HepG2 (cell line): ENCODE results near the gene ARFGEF3. TPM values are rescaled to one million over a fixed set of nuclear protein-coding genes. Genes with fewer than 3 reads are reported as not detected.

ENCODE experiments used
- ARHGAP35 ChIP-seq: sonication (generic); formaldehyde crosslinking; IDR thresholded peaks from 2 replicates; pipeline ENCODE4 v1.9.0; 2022; ENCODE audit warnings: mild to moderate bottlenecking, inconsistent platforms, moderate library complexity, missing genetic modification reagents, borderline replicate concordance
- ATF5 ChIP-seq: sonication (generic); formaldehyde crosslinking; IDR thresholded peaks from 2 replicates; pipeline ENCODE4 v1.4.0; 2020; ENCODE audit warnings: mild to moderate bottlenecking, low read depth, missing genetic modification reagents
- CCDC6 ChIP-seq: sonication (generic); formaldehyde crosslinking; IDR thresholded peaks from 2 replicates; pipeline ENCODE4 v1.8.1; 2022; ENCODE audit warnings: mild to moderate bottlenecking, missing genetic modification reagents, moderate library complexity
- CREM ChIP-seq, 2 experiments: sonication (generic) in 1 of 2; formaldehyde crosslinking in 1 of 2; IDR thresholded peaks; 2 replicates each; pipeline versions ENCODE4 v1.4.0 to v1.6.1; 2016 to 2020; ENCODE audit warnings: antibody characterized with exemption in 1 of 2, mild to moderate bottlenecking in 1 of 2, missing genetic modification reagents in 1 of 2
- ELF1 ChIP-seq: sonication (generic); formaldehyde crosslinking; IDR thresholded peaks from 2 replicates; pipeline ENCODE4 v1.4.0; 2020; ENCODE audit warnings: missing genetic modification reagents
- FIP1L1 ChIP-seq: fragments of 200-400 bp; formaldehyde crosslinking; IDR thresholded peaks from 2 replicates; pipeline ENCODE4 v1.6.1; 2018; ENCODE audit warnings: low read depth, mild to moderate bottlenecking, low read length, moderate library complexity, borderline replicate concordance; ENCODE audit not compliant: insufficient read depth
- MED13 ChIP-seq: sonication (generic); formaldehyde crosslinking; IDR thresholded peaks from 2 replicates; pipeline ENCODE4 v1.5.0; 2020; ENCODE audit warnings: missing genetic modification reagents
- NFYB ChIP-seq: sonication (generic); formaldehyde crosslinking; IDR thresholded peaks from 2 replicates; pipeline ENCODE4 v1.4.0; 2020; ENCODE audit warnings: missing genetic modification reagents
- NPAS2 ChIP-seq: sonication (generic); formaldehyde crosslinking; IDR thresholded peaks from 2 replicates; pipeline ENCODE4 v1.8.0; 2022; ENCODE audit warnings: mild to moderate bottlenecking, missing genetic modification reagents, borderline replicate concordance
- PHF21A ChIP-seq: sonication (generic); formaldehyde crosslinking; IDR thresholded peaks from 2 replicates; pipeline ENCODE4 v1.5.0; 2020; ENCODE audit warnings: mild to moderate bottlenecking, missing genetic modification reagents
- RAD51 ChIP-seq: fragments of 450-650 bp; IDR thresholded peaks from 2 replicates; pipeline ENCODE4 v1.6.1; 2016; ENCODE audit warnings: borderline replicate concordance
- REL ChIP-seq: sonication (generic); formaldehyde crosslinking; conservative IDR thresholded peaks from 2 replicates; pipeline ENCODE4 v1.8.0; 2022; ENCODE audit warnings: mild to moderate bottlenecking, missing genetic modification reagents, moderate library complexity
- RFXANK ChIP-seq: IDR thresholded peaks from 2 replicates; pipeline ENCODE4 v1.6.1; 2016
- SNAPC5 ChIP-seq: sonication (generic); formaldehyde crosslinking; IDR thresholded peaks from 2 replicates; pipeline ENCODE4 v1.8.1; 2023; ENCODE audit warnings: mild to moderate bottlenecking, missing genetic modification reagents, borderline replicate concordance
- THAP8 ChIP-seq: sonication (generic); formaldehyde crosslinking; IDR thresholded peaks from 2 replicates; pipeline ENCODE4 v1.5.1; 2020; ENCODE audit warnings: missing genetic modification reagents, mild to moderate bottlenecking, borderline replicate concordance
- ZC3H4 ChIP-seq: sonication (generic); formaldehyde crosslinking; IDR thresholded peaks from 2 replicates; pipeline ENCODE4 v1.4.0; 2020; ENCODE audit warnings: missing genetic modification reagents, borderline replicate concordance
- ZHX2 ChIP-seq, 2 experiments: sonication (generic) in 1 of 2; formaldehyde crosslinking in 1 of 2; IDR thresholded peaks; 2 replicates each; pipeline versions ENCODE4 v1.6.1 to v1.9.0; 2014 to 2022; ENCODE audit warnings: antibody characterized with exemption in 1 of 2, borderline replicate concordance in 1 of 2, inconsistent platforms in 1 of 2, low read depth in 1 of 2, missing genetic modification reagents in 1 of 2
- ZKSCAN1 ChIP-seq: fragments of 150-350 bp; IDR thresholded peaks from 2 replicates; pipeline ENCODE4 v1.6.1; 2014; ENCODE audit warnings: low read length
- ZNF20 ChIP-seq: sonication (generic); formaldehyde crosslinking; IDR thresholded peaks from 2 replicates; pipeline ENCODE4 v1.4.0; 2020; ENCODE audit warnings: mild to moderate bottlenecking, moderate library complexity, missing genetic modification reagents
- ZNF333 ChIP-seq: sonication (generic); formaldehyde crosslinking; IDR thresholded peaks from 2 replicates; pipeline ENCODE4 v1.4.0; 2020; ENCODE audit warnings: mild to moderate bottlenecking, missing genetic modification reagents, borderline replicate concordance
- ZNF512 ChIP-seq: sonication (generic); formaldehyde crosslinking; IDR thresholded peaks from 2 replicates; pipeline ENCODE4 v1.4.0; 2020; ENCODE audit warnings: mild to moderate bottlenecking, missing genetic modification reagents
- ZNF724P ChIP-seq: sonication (generic); formaldehyde crosslinking; IDR thresholded peaks from 2 replicates; pipeline ENCODE4 v1.8.0; 2022; ENCODE audit warnings: missing genetic modification reagents, borderline replicate concordance
- polyA plus RNA-seq, 8 experiments: library from polyadenylated mRNA; depleted of rRNA in 3 of 8; stranded (reverse) in 7 of 8; unstranded in 1 of 8; fragments of >200 nt; fragmentation: Illumina TruSeq in 4 of 8; extraction: Trizol in 4 of 8; gene quantifications; 2 replicates each; pipeline versions ENCODE4 v1.2.1 to v1.2.3, GENCODE V29; 2011 to 2016; ENCODE audit warnings: low read depth in 4 of 8, missing spikeins in 1 of 8, mixed read lengths in 1 of 8; ENCODE audit not compliant: insufficient read depth in 1 of 8
- total RNA-seq, 5 experiments: library from RNA; depleted of rRNA; stranded (reverse); fragments of >200 nt; fragmentation: Illumina TruSeq; extraction: Trizol; gene quantifications; 2 replicates each; pipeline ENCODE4 v1.2.3, GENCODE V29; 2016; ENCODE audit warnings: low read depth in 1 of 5

ARFGEF3 gene
- total and polyA plus RNA-seq, 2 of the 13 experiments (the other 11 are each of a cell fraction or from before 2014, with no cell fraction given): 0.60 to 2.6 TPM

GRCh38 chr6:138257638-138258040, 95.9 kb downstream of the ARFGEF3 start (continued):
- TF ChIP-seq ZHX2 (IDR thresholded peaks at IDR 0.05; ENCODE audit: low read depth): no peak
- TF ChIP-seq ZHX2 (CRISPR knock-in tag; IDR thresholded peaks at IDR 0.05; ENCODE audit: borderline replicate concordance): no peak
- no peak for TF ChIP-seq NPAS2 (CRISPR knock-in tag)
- TF ChIP-seq CCDC6: no peak
- no peak for TF ChIP-seq ZC3H4
- no peak for TF ChIP-seq NFYB
- TF ChIP-seq CREM (IDR thresholded peaks at IDR 0.05): peak; percentile 50; the same call in 1 of the 2 replicates
- TF ChIP-seq CREM (CRISPR knock-in tag; IDR thresholded peaks at IDR 0.05): no peak
- no peak for TF ChIP-seq ZNF333
- no peak for TF ChIP-seq ZNF512 (CRISPR knock-in tag)
- TF ChIP-seq THAP8 (CRISPR knock-in tag): no peak
- no peak for TF ChIP-seq ELF1 (CRISPR knock-in tag)
- TF ChIP-seq ZNF724P (CRISPR knock-in tag): no peak
- no peak for TF ChIP-seq ZKSCAN1
- no peak for TF ChIP-seq RAD51
- no peak for TF ChIP-seq ATF5
- no peak for TF ChIP-seq FIP1L1
- TF ChIP-seq REL (CRISPR knock-in tag): no peak
- TF ChIP-seq ZNF20 (CRISPR knock-in tag): no peak
- TF ChIP-seq SNAPC5: no peak
- TF ChIP-seq ARHGAP35 (CRISPR knock-in tag): no peak
- TF ChIP-seq PHF21A (CRISPR knock-in tag): peak; percentile 55
- TF ChIP-seq MED13: no peak
- TF ChIP-seq RFXANK (CRISPR knock-in tag): no peak
